SK-N-SH treated with all-trans-retinoic acid at 6 μM for 48 hours (cell line): ENCODE results near the gene AFDN.

Experiments used
- ATAC-seq: fragments of 200-7000 bp; cut with Tn5 transposase; 3 replicates; pipeline ENCODE4 v1.9.1; 2020; ENCODE audit warnings: mild to moderate bottlenecking, moderate library complexity
- ARNTL ChIP-seq: fragments of 450-650 bp; formaldehyde crosslinking; IDR thresholded peaks from 2 replicates; pipeline ENCODE4 v1.5.0; 2020; ENCODE audit warnings: low read depth, mild to moderate bottlenecking, moderate library complexity, borderline replicate concordance
- BACH2 ChIP-seq: fragments of 250-450 bp; sonication (Bioruptor Pico); IDR thresholded peaks from 2 replicates; pipeline ENCODE4 v1.9.0; 2021; ENCODE audit warnings: mild to moderate bottlenecking, borderline replicate concordance
- CSDC2 ChIP-seq: fragments of 250-450 bp; sonication (Bioruptor Pico); IDR thresholded peaks from 2 replicates; pipeline ENCODE4 v1.5.0; 2020; ENCODE audit warnings: mild to moderate bottlenecking, moderate library complexity
- ESRRG ChIP-seq: fragments of 250-450 bp; sonication (Bioruptor Pico); IDR thresholded peaks from 2 replicates; pipeline ENCODE4 v1.6.1; 2021; ENCODE audit warnings: mild to moderate bottlenecking
- GLIS3 ChIP-seq: fragments of 250-450 bp; sonication (Bioruptor Pico); IDR thresholded peaks from 2 replicates; pipeline ENCODE4 v1.5.0; 2020; ENCODE audit warnings: mild to moderate bottlenecking, moderate library complexity
- ISL1 ChIP-seq: fragments of 250-450 bp; sonication (Bioruptor Pico); IDR thresholded peaks from 2 replicates; pipeline ENCODE4 v2.1.2; 2022; ENCODE audit warnings: mild to moderate bottlenecking, moderate library complexity
- OSR1 ChIP-seq: fragments of 250-450 bp; sonication (Bioruptor Pico); IDR thresholded peaks from 2 replicates; pipeline ENCODE4 v1.8.0; 2022; ENCODE audit warnings: moderate library complexity, mild to moderate bottlenecking, inconsistent platforms
- PPARA ChIP-seq: fragments of 250-450 bp; sonication (Bioruptor Pico); IDR thresholded peaks from 2 replicates; pipeline ENCODE4 v1.5.0; 2020; ENCODE audit warnings: mild to moderate bottlenecking, borderline replicate concordance
- RARB ChIP-seq: fragments of 250-450 bp; sonication (Bioruptor Pico); IDR thresholded peaks from 2 replicates; pipeline ENCODE4 v1.8.0; 2021; ENCODE audit warnings: mild to moderate bottlenecking, moderate library complexity
- SNAI2 ChIP-seq: fragments of 250-450 bp; sonication (Bioruptor Pico); IDR thresholded peaks from 2 replicates; pipeline ENCODE4 v1.5.0; 2020; ENCODE audit warnings: mild to moderate bottlenecking, moderate library complexity
- TCF4 ChIP-seq: fragments of 250-450 bp; sonication (Bioruptor Pico); IDR thresholded peaks from 2 replicates; pipeline ENCODE4 v1.8.0; 2021; ENCODE audit warnings: mild to moderate bottlenecking, moderate library complexity, borderline replicate concordance
- TOX ChIP-seq: fragments of 250-450 bp; sonication (Bioruptor Pico); IDR thresholded peaks from 2 replicates; pipeline ENCODE4 v1.8.0; 2021; ENCODE audit warnings: mild to moderate bottlenecking, moderate library complexity, borderline replicate concordance
- ZFP3 ChIP-seq: fragments of 250-450 bp; sonication (Bioruptor Pico); IDR thresholded peaks from 2 replicates; pipeline ENCODE4 v1.5.0; 2020; ENCODE audit warnings: mild to moderate bottlenecking, moderate library complexity
- ZFP30 ChIP-seq: fragments of 450-650 bp; formaldehyde crosslinking; IDR thresholded peaks from 2 replicates; pipeline ENCODE4 v1.5.0; 2022; ENCODE audit warnings: mild to moderate bottlenecking, moderate library complexity
- ZNF565 ChIP-seq: fragments of 450-650 bp; formaldehyde crosslinking; conservative IDR thresholded peaks from 2 replicates; pipeline ENCODE4 v1.5.0; 2020; ENCODE audit warnings: low read depth, mild to moderate bottlenecking, moderate library complexity
- ZNF70 ChIP-seq: fragments of 450-650 bp; formaldehyde crosslinking; IDR thresholded peaks from 2 replicates; pipeline ENCODE4 v1.5.0; 2020; ENCODE audit warnings: mild to moderate bottlenecking, moderate library complexity
- ZNF8 ChIP-seq: fragments of 450-650 bp; formaldehyde crosslinking; IDR thresholded peaks from 2 replicates; pipeline ENCODE4 v1.5.0; 2020; ENCODE audit warnings: mild to moderate bottlenecking, moderate library complexity
- TF ChIP-seq, protein P1 (sequence below): fragments of 250-450 bp; sonication (Bioruptor Pico); IDR thresholded peaks from 2 replicates; pipeline ENCODE4 v1.5.1; 2021; ENCODE audit warnings: mild to moderate bottlenecking, moderate library complexity
- TF ChIP-seq, protein P2 (sequence below): fragments of 250-450 bp; sonication (Bioruptor Pico); IDR thresholded peaks from 2 replicates; pipeline ENCODE4 v1.8.0; 2020; ENCODE audit warnings: mild to moderate bottlenecking, moderate library complexity, borderline replicate concordance
- TF ChIP-seq, protein P3 (sequence below): fragments of 250-450 bp; sonication (Bioruptor Pico); IDR thresholded peaks from 2 replicates; pipeline ENCODE4 v1.5.0; 2020; ENCODE audit warnings: mild to moderate bottlenecking, moderate library complexity
- TF ChIP-seq, protein P4 (sequence below): fragments of 250-450 bp; sonication (Bioruptor Pico); IDR thresholded peaks from 2 replicates; pipeline ENCODE4 v1.5.1; 2020; ENCODE audit warnings: low read depth, mild to moderate bottlenecking, moderate library complexity
- TF ChIP-seq, protein P5 (sequence below): fragments of 250-450 bp; sonication (Bioruptor Pico); IDR thresholded peaks from 2 replicates; pipeline ENCODE4 v1.8.0; 2021; ENCODE audit warnings: low read depth, mild to moderate bottlenecking, moderate library complexity, borderline replicate concordance

Gene AFDN

DNA sequence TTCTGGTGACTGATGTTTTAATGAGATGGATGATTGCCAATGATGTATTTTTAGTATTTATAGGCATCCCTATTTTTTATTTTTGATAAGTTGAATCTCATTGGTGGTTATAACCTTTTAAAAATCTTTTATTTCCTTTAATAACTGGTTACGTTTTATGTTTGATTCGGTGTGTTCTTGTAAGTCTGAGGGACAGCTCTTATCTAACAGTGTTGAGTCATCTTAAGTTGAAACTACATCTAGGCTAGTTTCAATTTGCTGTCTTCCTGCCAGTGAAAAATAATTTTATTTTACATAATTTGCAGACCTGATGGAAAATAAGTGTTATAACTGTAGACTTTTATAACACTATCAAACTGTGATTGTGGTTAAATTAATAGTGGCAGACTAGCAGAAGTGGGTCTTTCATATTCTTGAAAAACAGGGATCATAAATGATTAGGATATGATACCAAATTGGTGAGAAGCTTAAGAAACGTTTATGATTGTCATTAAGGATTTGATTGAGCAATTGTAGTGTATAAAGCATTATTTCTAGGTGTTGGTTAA is 4.6 kb downstream of the AFDN start:
- TF ChIP-seq ISL1 (CRISPR knock-in tag) (no peak), OSR1 (no peak), ARNTL (CRISPR knock-in tag) (no peak), ZNF565 (no peak), ZFP30 (CRISPR knock-in tag) (no peak), TOX (CRISPR knock-in tag) (no peak)
- TF ChIP-seq, protein P1, sequence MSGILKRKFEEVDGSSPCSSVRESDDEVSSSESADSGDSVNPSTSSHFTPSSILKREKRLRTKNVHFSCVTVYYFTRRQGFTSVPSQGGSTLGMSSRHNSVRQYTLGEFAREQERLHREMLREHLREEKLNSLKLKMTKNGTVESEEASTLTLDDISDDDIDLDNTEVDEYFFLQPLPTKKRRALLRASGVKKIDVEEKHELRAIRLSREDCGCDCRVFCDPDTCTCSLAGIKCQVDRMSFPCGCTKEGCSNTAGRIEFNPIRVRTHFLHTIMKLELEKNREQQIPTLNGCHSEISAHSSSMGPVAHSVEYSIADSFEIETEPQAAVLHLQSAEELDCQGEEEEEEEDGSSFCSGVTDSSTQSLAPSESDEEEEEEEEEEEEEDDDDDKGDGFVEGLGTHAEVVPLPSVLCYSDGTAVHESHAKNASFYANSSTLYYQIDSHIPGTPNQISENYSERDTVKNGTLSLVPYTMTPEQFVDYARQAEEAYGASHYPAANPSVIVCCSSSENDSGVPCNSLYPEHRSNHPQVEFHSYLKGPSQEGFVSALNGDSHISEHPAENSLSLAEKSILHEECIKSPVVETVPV (CRISPR knock-in tag): no peak
- TF ChIP-seq, protein P2, sequence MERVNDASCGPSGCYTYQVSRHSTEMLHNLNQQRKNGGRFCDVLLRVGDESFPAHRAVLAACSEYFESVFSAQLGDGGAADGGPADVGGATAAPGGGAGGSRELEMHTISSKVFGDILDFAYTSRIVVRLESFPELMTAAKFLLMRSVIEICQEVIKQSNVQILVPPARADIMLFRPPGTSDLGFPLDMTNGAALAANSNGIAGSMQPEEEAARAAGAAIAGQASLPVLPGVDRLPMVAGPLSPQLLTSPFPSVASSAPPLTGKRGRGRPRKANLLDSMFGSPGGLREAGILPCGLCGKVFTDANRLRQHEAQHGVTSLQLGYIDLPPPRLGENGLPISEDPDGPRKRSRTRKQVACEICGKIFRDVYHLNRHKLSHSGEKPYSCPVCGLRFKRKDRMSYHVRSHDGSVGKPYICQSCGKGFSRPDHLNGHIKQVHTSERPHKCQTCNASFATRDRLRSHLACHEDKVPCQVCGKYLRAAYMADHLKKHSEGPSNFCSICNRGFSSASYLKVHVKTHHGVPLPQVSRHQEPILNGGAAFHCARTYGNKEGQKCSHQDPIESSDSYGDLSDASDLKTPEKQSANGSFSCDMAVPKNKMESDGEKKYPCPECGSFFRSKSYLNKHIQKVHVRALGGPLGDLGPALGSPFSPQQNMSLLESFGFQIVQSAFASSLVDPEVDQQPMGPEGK (CRISPR knock-in tag): no peak
- no peak for ATAC-seq

DNA sequence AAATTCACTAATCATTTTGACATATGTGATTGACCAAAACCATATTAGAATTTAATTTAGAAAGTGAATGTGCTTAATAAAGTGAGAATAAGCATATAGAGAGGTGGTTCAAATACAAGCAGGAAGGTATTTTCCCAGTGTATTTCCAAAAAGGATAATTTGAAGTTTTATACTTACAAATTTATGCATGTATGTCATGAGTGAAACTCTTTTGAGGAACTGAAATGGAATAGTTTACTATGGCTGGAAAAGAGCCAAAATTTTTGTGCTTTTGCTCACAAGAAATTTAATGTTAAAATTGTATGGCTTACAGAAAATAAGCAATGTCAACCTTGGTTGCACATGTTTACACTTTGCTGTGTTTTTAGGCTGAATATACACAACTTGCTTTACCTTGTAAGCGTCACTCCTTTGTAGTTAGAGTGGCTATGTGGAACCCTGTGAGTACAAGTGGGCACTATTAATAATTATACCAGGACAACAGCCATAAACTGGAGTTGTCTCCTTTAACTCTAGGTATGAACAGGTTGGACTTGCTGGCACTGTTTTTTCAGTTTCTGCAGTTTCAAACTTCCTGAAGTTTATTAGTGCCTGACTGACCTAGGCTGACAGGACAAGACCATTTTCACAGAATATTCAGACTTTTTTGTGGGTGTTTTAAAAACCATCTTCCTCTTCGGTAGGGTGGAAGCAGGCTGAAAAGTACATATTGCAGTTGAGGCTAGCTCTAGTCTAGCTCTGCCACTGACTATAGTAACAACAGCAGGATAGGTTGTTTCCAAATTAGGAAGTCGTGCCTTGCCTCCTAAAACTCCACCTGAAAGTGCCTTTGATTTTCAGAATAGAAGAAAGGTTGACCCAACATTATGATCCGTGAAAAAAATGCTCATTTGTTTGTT is 6.0 kb downstream of the AFDN start:
- no peak for ATAC-seq
- no peak for TF ChIP-seq ZNF8 (CRISPR knock-in tag)
- no peak for TF ChIP-seq RARB (CRISPR knock-in tag)
- TF ChIP-seq, protein P3, sequence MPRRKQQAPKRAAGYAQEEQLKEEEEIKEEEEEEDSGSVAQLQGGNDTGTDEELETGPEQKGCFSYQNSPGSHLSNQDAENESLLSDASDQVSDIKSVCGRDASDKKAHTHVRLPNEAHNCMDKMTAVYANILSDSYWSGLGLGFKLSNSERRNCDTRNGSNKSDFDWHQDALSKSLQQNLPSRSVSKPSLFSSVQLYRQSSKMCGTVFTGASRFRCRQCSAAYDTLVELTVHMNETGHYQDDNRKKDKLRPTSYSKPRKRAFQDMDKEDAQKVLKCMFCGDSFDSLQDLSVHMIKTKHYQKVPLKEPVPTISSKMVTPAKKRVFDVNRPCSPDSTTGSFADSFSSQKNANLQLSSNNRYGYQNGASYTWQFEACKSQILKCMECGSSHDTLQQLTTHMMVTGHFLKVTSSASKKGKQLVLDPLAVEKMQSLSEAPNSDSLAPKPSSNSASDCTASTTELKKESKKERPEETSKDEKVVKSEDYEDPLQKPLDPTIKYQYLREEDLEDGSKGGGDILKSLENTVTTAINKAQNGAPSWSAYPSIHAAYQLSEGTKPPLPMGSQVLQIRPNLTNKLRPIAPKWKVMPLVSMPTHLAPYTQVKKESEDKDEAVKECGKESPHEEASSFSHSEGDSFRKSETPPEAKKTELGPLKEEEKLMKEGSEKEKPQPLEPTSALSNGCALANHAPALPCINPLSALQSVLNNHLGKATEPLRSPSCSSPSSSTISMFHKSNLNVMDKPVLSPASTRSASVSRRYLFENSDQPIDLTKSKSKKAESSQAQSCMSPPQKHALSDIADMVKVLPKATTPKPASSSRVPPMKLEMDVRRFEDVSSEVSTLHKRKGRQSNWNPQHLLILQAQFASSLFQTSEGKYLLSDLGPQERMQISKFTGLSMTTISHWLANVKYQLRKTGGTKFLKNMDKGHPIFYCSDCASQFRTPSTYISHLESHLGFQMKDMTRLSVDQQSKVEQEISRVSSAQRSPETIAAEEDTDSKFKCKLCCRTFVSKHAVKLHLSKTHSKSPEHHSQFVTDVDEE (CRISPR knock-in tag): no peak
- no peak for TF ChIP-seq GLIS3
- TF ChIP-seq TCF4 (CRISPR knock-in tag): no peak
- TF ChIP-seq ZFP3: no peak
- no peak for TF ChIP-seq ZNF565
- TF ChIP-seq TOX (CRISPR knock-in tag): no peak
- TF ChIP-seq, protein P4, sequence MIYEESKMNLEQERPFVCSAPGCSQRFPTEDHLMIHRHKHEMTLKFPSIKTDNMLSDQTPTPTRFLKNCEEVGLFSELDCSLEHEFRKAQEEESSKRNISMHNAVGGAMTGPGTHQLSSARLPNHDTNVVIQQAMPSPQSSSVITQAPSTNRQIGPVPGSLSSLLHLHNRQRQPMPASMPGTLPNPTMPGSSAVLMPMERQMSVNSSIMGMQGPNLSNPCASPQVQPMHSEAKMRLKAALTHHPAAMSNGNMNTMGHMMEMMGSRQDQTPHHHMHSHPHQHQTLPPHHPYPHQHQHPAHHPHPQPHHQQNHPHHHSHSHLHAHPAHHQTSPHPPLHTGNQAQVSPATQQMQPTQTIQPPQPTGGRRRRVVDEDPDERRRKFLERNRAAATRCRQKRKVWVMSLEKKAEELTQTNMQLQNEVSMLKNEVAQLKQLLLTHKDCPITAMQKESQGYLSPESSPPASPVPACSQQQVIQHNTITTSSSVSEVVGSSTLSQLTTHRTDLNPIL (CRISPR knock-in tag): no peak
- TF ChIP-seq ISL1 (CRISPR knock-in tag): no peak
- no peak for TF ChIP-seq CSDC2 (CRISPR knock-in tag)
- no peak for TF ChIP-seq ESRRG (CRISPR knock-in tag)
- no peak for TF ChIP-seq BACH2 (CRISPR knock-in tag)
- TF ChIP-seq, protein P1 (CRISPR knock-in tag): no peak
- no peak for TF ChIP-seq SNAI2 (CRISPR knock-in tag)
- TF ChIP-seq ZFP30 (CRISPR knock-in tag): no peak
- TF ChIP-seq, all 23 proteins: peak for 0

DNA sequence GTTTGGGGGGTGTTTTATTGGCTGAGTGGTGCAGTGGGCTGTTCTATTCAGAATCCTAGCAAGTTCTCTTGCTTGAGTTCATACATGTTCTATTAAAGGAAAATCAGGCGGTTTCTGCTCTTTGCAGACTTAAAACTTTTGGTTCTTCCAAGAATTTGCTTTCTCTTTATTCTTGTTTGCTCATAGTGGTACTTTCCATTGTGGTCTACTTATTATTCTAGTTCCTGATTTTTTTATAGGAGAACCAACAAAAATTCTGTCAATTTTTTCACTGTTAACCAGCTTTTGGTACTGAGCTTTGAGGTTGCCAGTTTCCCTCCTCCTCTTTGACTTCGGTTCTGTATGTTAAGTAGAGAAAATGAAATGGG is 6.7 kb downstream of the AFDN start:
- no peak for ATAC-seq
- TF ChIP-seq GLIS3: no peak
- TF ChIP-seq, protein P2 (CRISPR knock-in tag): no peak
- TF ChIP-seq, protein P5, sequence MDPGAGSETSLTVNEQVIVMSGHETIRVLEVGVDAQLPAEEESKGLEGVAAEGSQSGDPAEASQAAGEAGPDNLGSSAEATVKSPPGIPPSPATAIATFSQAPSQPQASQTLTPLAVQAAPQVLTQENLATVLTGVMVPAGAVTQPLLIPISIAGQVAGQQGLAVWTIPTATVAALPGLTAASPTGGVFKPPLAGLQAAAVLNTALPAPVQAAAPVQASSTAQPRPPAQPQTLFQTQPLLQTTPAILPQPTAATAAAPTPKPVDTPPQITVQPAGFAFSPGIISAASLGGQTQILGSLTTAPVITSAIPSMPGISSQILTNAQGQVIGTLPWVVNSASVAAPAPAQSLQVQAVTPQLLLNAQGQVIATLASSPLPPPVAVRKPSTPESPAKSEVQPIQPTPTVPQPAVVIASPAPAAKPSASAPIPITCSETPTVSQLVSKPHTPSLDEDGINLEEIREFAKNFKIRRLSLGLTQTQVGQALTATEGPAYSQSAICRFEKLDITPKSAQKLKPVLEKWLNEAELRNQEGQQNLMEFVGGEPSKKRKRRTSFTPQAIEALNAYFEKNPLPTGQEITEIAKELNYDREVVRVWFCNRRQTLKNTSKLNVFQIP (CRISPR knock-in tag): no peak
- no peak for TF ChIP-seq SNAI2 (CRISPR knock-in tag)
- TF ChIP-seq ISL1 (CRISPR knock-in tag): no peak
- no peak for TF ChIP-seq TCF4 (CRISPR knock-in tag)
- TF ChIP-seq CSDC2 (CRISPR knock-in tag): no peak
- no peak for TF ChIP-seq ZNF70 (CRISPR knock-in tag)
- no peak for TF ChIP-seq ESRRG (CRISPR knock-in tag)
- TF ChIP-seq PPARA (CRISPR knock-in tag): no peak
- TF ChIP-seq, protein P4 (CRISPR knock-in tag): no peak
